Endothelial cell of umbilical vein (primary cell): ENCODE measurements around the gene ZMIZ1. TPM values are rescaled to one million over a fixed set of nuclear protein-coding genes. Genes with fewer than 3 reads are reported as not detected.

Source experiments
- BruUV-seq: library from RNA; stranded (reverse); fragments of 400-500 nt; replicated peaks from 2 replicates; lab custom pipeline; 2021; lab: Mats Ljungman, UMichigan
- CTCF ChIA-PET: fragments of 300-600, 350-600 bp; sonication (Branson Sonifier 250); formaldehyde crosslinking; loops from one replicate; lab custom pipeline; 2021; ENCODE audit warnings: antibody characterized with exemption, inconsistent platforms; lab: Charles Lee
- POLR2A ChIA-PET: fragments of 300-600, 350-600 bp; sonication (Branson Sonifier 250); formaldehyde crosslinking; loops from one replicate; lab custom pipeline; 2021; ENCODE audit warnings: antibody characterized with exemption, inconsistent platforms; lab: Charles Lee
- DNase-seq: peaks from one replicate; pipeline ENCODE4 v3.0.0-alpha.2; 2011; ENCODE audit warnings: low read depth, low spot score
- FAIRE-seq: peaks from 2 replicates; lab custom pipeline; 2011; peaks lifted over from hg19 to GRCh38; lab: Jason Lieb, UNC
- H2AFZ ChIP-seq: 2 replicates; pipeline ENCODE4 v1.6.0; 2012; ENCODE audit warnings: low read depth, low read length, control low read depth, inconsistent platforms
- H3K27ac ChIP-seq: 2 replicates; pipeline ENCODE4 v1.5.1; 2011; ENCODE audit warnings: low read depth, mild to moderate bottlenecking, control low read depth, low read length, moderate library complexity; ENCODE audit not compliant: insufficient read depth
- H3K27me3 ChIP-seq, 2 experiments: 2 replicates each; pipeline versions ENCODE4 v1.6.0 to v1.6.1; 2011; ENCODE audit warnings: low read length in 2 of 2, mixed read lengths in 1 of 2; ENCODE audit not compliant: control insufficient read depth in 2 of 2, insufficient read depth in 2 of 2
- H3K36me3 ChIP-seq, 2 experiments: 2 replicates in 1 of 2; 3 replicates in 1 of 2; pipeline ENCODE4 v1.5.1; 2011; ENCODE audit warnings: low read length in 2 of 2, mild to moderate bottlenecking in 1 of 2, moderate library complexity in 1 of 2; ENCODE audit not compliant: control insufficient read depth in 2 of 2, insufficient read depth in 2 of 2; ENCODE audit errors: extremely low read depth in 1 of 2
- H3K4me1 ChIP-seq: 3 replicates; pipeline ENCODE4 v1.5.1; 2011; ENCODE audit warnings: mild to moderate bottlenecking, low read length; ENCODE audit not compliant: control insufficient read depth, insufficient read depth; ENCODE audit errors: extremely low read depth
- H3K4me2 ChIP-seq: 2 replicates; pipeline ENCODE4 v1.6.1; 2011; ENCODE audit warnings: low read length, control low read depth, mixed read lengths; ENCODE audit not compliant: insufficient read depth
- H3K4me3 ChIP-seq, 3 experiments: fragments of 200-600 bp in 1 of 3; sonication (generic), shearing (Covaris generic) in 1 of 3; replicated peaks in 1 of 3; 2 replicates each; pipeline ENCODE4 v1.5.1; 2011 to 2016; ENCODE audit warnings: control low read depth in 3 of 3, low read length in 3 of 3, mild to moderate bottlenecking in 2 of 3, inconsistent platforms in 1 of 3, low read depth in 1 of 3, moderate library complexity in 1 of 3; ENCODE audit not compliant: insufficient read depth in 1 of 3
- H3K79me2 ChIP-seq: 2 replicates; pipeline ENCODE4 v1.6.0; 2012; ENCODE audit warnings: low read length, inconsistent platforms; ENCODE audit not compliant: control insufficient read depth, insufficient read depth
- H3K9ac ChIP-seq: replicated peaks from 2 replicates; pipeline ENCODE3; 2011; ENCODE audit warnings: low read length, control low read depth; ENCODE audit not compliant: insufficient read depth; ENCODE audit errors: extremely low read depth
- H3K9me1 ChIP-seq: replicated peaks from 3 replicates; pipeline ENCODE4 v1.6.0; 2011; ENCODE audit warnings: mild to moderate bottlenecking, low read length; ENCODE audit not compliant: control insufficient read depth, insufficient read depth; ENCODE audit errors: extremely low read depth
- H3K9me3 ChIP-seq: replicated peaks from 2 replicates; pipeline ENCODE4 v1.5.1; 2012; ENCODE audit warnings: low read length, inconsistent platforms; ENCODE audit not compliant: control insufficient read depth, insufficient read depth
- H4K20me1 ChIP-seq: replicated peaks from 2 replicates; pipeline ENCODE3; 2011; ENCODE audit warnings: mild to moderate bottlenecking, low read length; ENCODE audit not compliant: control insufficient read depth, insufficient read depth; ENCODE audit errors: extremely low read depth
- CTCF ChIP-seq, 2 donors: IDR thresholded peaks; 1 replicate in 1 of 2; 2 replicates in 1 of 2; pipeline ENCODE4 v1.5.1; 2011; ENCODE audit warnings: low read length in 2 of 2, mild to moderate bottlenecking in 2 of 2, moderate library complexity in 2 of 2, control low read depth in 1 of 2, inconsistent platforms in 1 of 2, low read depth in 1 of 2; ENCODE audit not compliant: insufficient read depth in 1 of 2; ENCODE audit errors: extremely low read depth in 1 of 2
- EZH2 ChIP-seq: IDR thresholded peaks from 2 replicates; pipeline ENCODE4 v1.6.1; 2012; ENCODE audit warnings: borderline replicate concordance, low read depth, mild to moderate bottlenecking, moderate library complexity, low read length, inconsistent platforms; ENCODE audit not compliant: severe bottlenecking
- FOS ChIP-seq: IDR thresholded peaks from 2 replicates; pipeline ENCODE4 v1.6.1; 2011; ENCODE audit warnings: mild to moderate bottlenecking, low read length, moderate library complexity, borderline replicate concordance; ENCODE audit not compliant: insufficient read depth
- GATA2 ChIP-seq: IDR thresholded peaks from 2 replicates; pipeline ENCODE4 v1.7.0; 2011; ENCODE audit warnings: low read depth, mild to moderate bottlenecking, moderate library complexity, mixed read lengths, low read length; ENCODE audit not compliant: insufficient read length, insufficient read depth
- JUN ChIP-seq: IDR thresholded peaks from 2 replicates; pipeline ENCODE4 v1.6.1; 2011; ENCODE audit warnings: borderline replicate concordance, low read depth; ENCODE audit not compliant: insufficient read length, insufficient read depth
- MAX ChIP-seq: IDR thresholded peaks from 2 replicates; pipeline ENCODE4 v1.6.1; 2011; ENCODE audit not compliant: insufficient read depth, insufficient read length
- MYC ChIP-seq: IDR thresholded peaks from one replicate; pipeline ENCODE4 v1.6.1; 2011; ENCODE audit warnings: mild to moderate bottlenecking, low read depth, low read length
- POLR2A ChIP-seq: IDR thresholded peaks from 2 replicates; pipeline ENCODE4 v1.6.1; 2012; ENCODE audit warnings: low read depth, mild to moderate bottlenecking, control low read depth, low read length
- POLR2AphosphoS5 ChIP-seq: IDR thresholded peaks from 2 replicates; pipeline ENCODE4 v1.6.1; 2012; ENCODE audit warnings: low read depth, mild to moderate bottlenecking, control low read depth, low read length, moderate library complexity; ENCODE audit not compliant: insufficient read depth
- dilution Hi-C: fragments of 300-500 bp; cut with MboI; formaldehyde crosslinking; loops from one replicate; pipeline ENCODE4 v1.15.0; 2019; ENCODE audit warnings: low sequenced_read_pairs; ENCODE audit not compliant: extremely low pct_ligation_motif_present
- intact Hi-C: fragments of 100-400 bp; cut with micrococcal nuclease; formaldehyde crosslinking; loops from one replicate; pipeline ENCODE4 v1.10.0; 2022
- polyA plus RNA-seq, 4 experiments: library from polyadenylated mRNA; depleted of rRNA in 3 of 4; stranded (reverse) in 3 of 4; unstranded in 1 of 4; fragments of >200 nt; gene quantifications; 2 replicates each; pipeline versions ENCODE4 v1.2.1 to v1.2.3, GENCODE V29; 2011 to 2012; ENCODE audit warnings: missing spikeins in 1 of 4
- total RNA-seq: library from RNA; stranded (reverse); gene quantifications from 2 replicates; pipeline ENCODE4 v1.2.3, GENCODE V29; 2021

ZMIZ1 gene
- total and polyA plus RNA-seq, 2 donors (not counting 3 experiments of a cell fraction or from before 2014, with no cell fraction given): 12.5 to 46.7 TPM

GRCh38 chr10:79102498-79102874, 33.7 kb downstream of the ZMIZ1 start:
- no peaks in the 10 kb centered on the region for H3K27me3 ChIP-seq
- no peak overlapping the region for H3K4me3 ChIP-seq
- peaks cover 86% of the 10 kb centered on the region for H3K79me2 ChIP-seq
- ChIA-PET CTCF (interaction anchor here (0.7 to 2.2 kb wide), 3 partner anchors 11 to 93 kb away, joined by 3 to 10 read pairs (median 4); no protein-coding TSS in a partner anchor), POLR2A (no interaction called here)
- no peaks in the 10 kb centered on the region for H3K9me1 ChIP-seq
- DNase-seq: peak; percentile 35
- intact Hi-C loops: no loop called here
- H3K36me3 ChIP-seq: peaks cover 0 to 2% of the 10 kb centered on the region in 2 experiments
- H3K27ac ChIP-seq: no peak overlapping the region
- H3K4me2 ChIP-seq: no peak overlapping the region
- H3K4me1 ChIP-seq: peaks cover 17% of the 10 kb centered on the region
- BruUV-seq: no TSS peak
- peaks cover 4% of the 10 kb centered on the region for H4K20me1 ChIP-seq
- dilution Hi-C loops: no loop called here
- no peak for FAIRE-seq
- H2AFZ ChIP-seq: no peak overlapping the region
- no peaks in the 10 kb centered on the region for H3K9me3 ChIP-seq
- no peak for TF ChIP-seq FOS
- no peak for TF ChIP-seq POLR2AphosphoS5
- TF ChIP-seq MAX: no peak
- no peak for TF ChIP-seq GATA2
- no peak for TF ChIP-seq EZH2
- no peak for TF ChIP-seq CTCF (IDR thresholded peaks at IDR 0.05; ENCODE audit: extremely low read depth in 1 of 2, insufficient read depth in 1 of 2, low read depth in 1 of 2, low read length in 2 of 2)
- TF ChIP-seq POLR2A: no peak
- no peak for TF ChIP-seq JUN
- no peak for TF ChIP-seq MYC
- H3K9ac ChIP-seq: no peak overlapping the region
